HG02623 (cell line): ENCODE data around the gene PTPRCAP.

Source experiments
- ATAC-seq: cut with Tn5 transposase; IDR thresholded peaks from one replicate; pipeline ENCODE4 v1.9.1; 2021; ENCODE audit warnings: moderate library complexity; ENCODE audit not compliant: unreplicated experiment

The PTPRCAP gene

DNA sequence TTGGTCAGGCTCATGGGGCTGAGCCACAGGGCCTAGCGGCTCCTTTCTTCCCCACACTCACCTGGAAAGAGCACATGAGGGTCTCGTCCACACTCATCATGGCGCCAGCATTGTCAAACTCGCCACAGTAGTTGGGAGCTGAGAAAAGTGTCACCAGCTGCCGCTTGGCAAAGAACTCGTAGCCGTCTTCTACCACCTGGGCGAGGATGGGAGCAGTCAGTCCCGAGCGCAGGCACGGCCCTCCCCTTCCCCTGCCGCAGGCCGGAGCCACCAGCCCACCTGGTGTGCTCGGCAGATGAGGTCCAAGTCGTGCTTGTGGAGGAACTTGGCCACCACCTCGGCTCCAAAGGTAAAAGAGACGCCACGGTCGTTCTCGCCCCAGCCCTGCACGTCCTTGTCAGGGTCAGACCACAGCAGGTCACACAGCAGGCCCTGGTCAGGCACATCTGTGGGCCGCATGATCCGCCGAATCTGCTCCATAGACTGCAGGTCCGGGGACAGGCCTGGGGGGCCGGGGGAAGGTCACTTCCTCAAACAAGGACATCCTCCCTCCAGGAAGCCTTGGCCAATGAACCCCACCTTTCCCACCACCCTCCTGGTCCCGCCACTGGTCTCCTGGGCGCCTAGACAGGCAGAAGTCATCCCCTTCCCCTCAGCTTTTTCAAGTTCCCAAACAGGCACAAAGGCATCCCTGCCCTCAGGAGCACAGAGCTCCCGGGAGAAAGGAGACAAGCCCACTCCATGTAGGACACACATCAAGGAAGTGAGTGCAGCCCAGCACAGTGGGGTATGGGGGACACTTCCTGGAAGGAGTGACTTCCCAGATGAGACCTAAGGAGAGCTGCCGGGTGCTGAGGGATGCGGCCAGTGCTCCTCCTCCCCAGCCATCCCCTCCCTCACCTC is 38.6 kb downstream of the PTPRCAP start:
- ATAC-seq, result no peak

GRCh38 chr11:67397986-67398660 is 39.4 kb downstream of the PTPRCAP start:
- no peak for ATAC-seq

DNA sequence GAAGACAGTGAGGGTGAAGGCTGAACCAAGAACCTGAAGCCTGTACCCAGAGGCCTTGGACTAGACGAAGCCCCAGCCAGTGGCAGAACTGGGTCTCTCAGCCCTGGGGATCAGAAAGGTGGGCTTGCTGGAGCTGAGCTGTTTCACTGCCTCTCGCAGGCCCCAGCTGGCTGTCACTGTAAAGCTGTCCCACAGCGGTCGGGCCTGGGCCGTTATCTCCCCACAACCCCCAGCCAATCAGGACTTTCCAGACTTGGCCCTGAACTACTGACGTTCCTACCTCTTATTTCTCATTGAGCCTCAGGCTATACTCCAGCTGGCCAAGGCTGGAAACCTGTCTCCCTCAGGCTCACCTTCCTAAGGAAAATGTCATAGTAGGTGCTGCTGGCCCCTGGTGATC is 39.9 kb downstream of the PTPRCAP start:
- no peak for ATAC-seq

- ATAC-seq, result no peak
Observed at GRCh38 chr11:67396587-67397389, 40.7 kb downstream of the PTPRCAP start.

DNA sequence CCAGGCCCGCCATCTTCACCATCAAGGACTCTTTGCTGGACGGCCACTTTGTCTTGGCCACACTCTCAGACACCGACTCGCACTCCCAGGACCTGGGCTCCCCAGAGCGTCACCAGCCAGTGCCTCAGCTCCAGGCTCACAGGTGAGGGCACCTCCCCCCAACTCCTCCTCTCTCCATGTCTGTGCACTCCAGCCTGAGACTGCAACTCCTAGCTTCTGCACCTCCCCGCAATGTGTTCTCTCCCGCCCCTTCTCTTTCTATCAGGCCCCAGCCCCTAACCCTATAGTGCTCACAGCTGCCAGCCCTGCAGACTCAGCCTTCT is 41.3 kb downstream of the PTPRCAP start:
- ATAC-seq, result no peak

- ATAC-seq, result no peak
Observed at GRCh38 chr11:67395555-67396258, 41.8 kb downstream of the PTPRCAP start.

DNA sequence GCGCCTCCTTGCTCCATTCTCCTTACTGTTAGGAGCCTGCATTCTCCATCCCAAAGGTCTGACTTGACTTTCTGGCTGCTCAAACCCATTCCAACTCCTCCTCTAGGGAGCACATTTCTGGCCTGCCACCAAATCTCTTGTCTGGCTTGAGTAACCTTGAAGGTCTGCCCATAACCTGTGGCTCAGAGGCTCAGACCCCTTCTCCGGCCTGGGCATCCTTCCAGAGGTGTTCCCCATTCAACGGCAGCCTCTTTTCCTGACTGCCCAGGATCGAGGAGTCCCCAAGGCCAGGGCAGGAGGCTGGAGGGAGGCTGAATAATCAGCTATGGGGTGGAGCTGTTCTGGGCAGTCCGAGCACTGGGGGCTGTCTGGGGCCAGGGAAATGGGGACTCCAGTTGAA is 43.5 kb downstream of the PTPRCAP start:
- ATAC-seq, result no peak

GRCh38 chr11:67393437-67393836 is 44.0 kb downstream of the PTPRCAP start:
- no peak for ATAC-seq

GRCh38 chr11:67392183-67392715 is 45.2 kb downstream of the PTPRCAP start:
- ATAC-seq, result no peak

- ATAC-seq, result peak; percentile 54
Observed at GRCh38 chr11:67391304-67392182, 45.9 kb downstream of the PTPRCAP start, which contains the start of gene RAD9A. Gene RAD9A (plus strand): TSS chr11:67391986. CDS start chr11:67392045, 59 bp downstream.

- no peak for ATAC-seq
Observed at GRCh38 chr11:67390947-67391303, 46.6 kb downstream of the PTPRCAP start.

GRCh38 chr11:67389477-67389876 is 48.0 kb downstream of the PTPRCAP start:
- no peak for ATAC-seq

GRCh38 chr11:67387518-67387917 is 50.0 kb downstream of the PTPRCAP start:
- no peak for ATAC-seq

DNA sequence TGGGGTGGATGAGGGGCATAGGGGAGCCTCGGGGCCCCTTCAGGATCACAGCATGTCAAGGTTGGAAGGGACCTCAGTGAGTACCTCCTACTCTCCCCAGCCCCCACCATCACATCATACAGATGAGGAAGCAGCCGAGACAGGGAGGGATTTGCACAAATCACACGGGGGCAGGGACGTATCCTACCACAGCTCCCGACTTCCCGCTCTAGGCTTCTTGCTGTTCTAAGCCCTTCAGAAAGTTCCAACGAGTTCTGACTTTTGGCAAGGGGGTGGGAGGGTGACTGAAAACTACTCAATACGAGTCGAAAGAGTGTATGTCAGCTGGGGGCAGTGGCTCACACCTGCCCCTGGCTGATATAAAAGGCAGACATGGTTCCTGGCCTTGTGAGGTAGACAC is 50.4 kb downstream of the PTPRCAP start:
- ATAC-seq, result no peak
